A549 (cell line): ENCODE measurements around the gene SNAI1.

Source experiments
- TF ChIP-seq, protein P1 (sequence below): fragments of >200 bp; sonication (Bioruptor Twin); formaldehyde crosslinking; IDR thresholded peaks from 3 replicates; pipeline ENCODE4 v1.5.1; 2016
- TF ChIP-seq, protein P2 (sequence below): fragments of 200-600 bp; sonication (generic); IDR thresholded peaks from 2 replicates; pipeline ENCODE4 v1.6.1; 2016; ENCODE audit warnings: antibody characterized with exemption, mild to moderate bottlenecking, moderate library complexity

DNA sequence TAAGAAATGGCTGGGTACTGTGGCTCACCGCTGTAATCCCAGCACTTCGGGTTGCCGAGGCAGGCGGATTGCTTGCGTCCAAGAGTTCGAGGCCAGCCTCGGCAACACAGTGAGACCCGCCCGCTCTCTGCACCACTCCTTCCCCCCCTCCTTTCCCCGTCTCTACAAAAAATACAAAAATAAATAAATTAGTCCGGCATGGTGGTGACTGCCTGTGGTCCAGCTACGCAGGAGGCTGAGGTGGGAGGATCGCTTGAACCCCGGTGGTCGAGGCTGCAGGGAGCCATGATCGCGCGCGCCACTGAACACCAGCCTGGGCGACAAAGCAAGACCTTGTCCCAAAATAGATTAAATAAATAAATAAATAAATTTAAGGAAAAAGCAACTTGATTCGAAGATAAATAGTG, 47.0 kb upstream of the SNAI1 start:
- TF ChIP-seq, protein P1, sequence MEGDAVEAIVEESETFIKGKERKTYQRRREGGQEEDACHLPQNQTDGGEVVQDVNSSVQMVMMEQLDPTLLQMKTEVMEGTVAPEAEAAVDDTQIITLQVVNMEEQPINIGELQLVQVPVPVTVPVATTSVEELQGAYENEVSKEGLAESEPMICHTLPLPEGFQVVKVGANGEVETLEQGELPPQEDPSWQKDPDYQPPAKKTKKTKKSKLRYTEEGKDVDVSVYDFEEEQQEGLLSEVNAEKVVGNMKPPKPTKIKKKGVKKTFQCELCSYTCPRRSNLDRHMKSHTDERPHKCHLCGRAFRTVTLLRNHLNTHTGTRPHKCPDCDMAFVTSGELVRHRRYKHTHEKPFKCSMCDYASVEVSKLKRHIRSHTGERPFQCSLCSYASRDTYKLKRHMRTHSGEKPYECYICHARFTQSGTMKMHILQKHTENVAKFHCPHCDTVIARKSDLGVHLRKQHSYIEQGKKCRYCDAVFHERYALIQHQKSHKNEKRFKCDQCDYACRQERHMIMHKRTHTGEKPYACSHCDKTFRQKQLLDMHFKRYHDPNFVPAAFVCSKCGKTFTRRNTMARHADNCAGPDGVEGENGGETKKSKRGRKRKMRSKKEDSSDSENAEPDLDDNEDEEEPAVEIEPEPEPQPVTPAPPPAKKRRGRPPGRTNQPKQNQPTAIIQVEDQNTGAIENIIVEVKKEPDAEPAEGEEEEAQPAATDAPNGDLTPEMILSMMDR, result no peak
- TF ChIP-seq, protein P2, sequence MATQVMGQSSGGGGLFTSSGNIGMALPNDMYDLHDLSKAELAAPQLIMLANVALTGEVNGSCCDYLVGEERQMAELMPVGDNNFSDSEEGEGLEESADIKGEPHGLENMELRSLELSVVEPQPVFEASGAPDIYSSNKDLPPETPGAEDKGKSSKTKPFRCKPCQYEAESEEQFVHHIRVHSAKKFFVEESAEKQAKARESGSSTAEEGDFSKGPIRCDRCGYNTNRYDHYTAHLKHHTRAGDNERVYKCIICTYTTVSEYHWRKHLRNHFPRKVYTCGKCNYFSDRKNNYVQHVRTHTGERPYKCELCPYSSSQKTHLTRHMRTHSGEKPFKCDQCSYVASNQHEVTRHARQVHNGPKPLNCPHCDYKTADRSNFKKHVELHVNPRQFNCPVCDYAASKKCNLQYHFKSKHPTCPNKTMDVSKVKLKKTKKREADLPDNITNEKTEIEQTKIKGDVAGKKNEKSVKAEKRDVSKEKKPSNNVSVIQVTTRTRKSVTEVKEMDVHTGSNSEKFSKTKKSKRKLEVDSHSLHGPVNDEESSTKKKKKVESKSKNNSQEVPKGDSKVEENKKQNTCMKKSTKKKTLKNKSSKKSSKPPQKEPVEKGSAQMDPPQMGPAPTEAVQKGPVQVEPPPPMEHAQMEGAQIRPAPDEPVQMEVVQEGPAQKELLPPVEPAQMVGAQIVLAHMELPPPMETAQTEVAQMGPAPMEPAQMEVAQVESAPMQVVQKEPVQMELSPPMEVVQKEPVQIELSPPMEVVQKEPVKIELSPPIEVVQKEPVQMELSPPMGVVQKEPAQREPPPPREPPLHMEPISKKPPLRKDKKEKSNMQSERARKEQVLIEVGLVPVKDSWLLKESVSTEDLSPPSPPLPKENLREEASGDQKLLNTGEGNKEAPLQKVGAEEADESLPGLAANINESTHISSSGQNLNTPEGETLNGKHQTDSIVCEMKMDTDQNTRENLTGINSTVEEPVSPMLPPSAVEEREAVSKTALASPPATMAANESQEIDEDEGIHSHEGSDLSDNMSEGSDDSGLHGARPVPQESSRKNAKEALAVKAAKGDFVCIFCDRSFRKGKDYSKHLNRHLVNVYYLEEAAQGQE, result no peak
